Adipose tissue (tissue), 3 donors: ENCODE data around the gene FGFR2. TPM values are rescaled to one million over a fixed set of nuclear protein-coding genes. Genes with fewer than 3 reads are reported as not detected.

Experiments used
- H3K27ac ChIP-seq: one replicate; pipeline ENCODE4 v1.5.1; 2013; ENCODE audit warnings: low read depth, low read length
- WGBS, 3 donors: extraction: QIAGEN DNeasy Blood & Tissue Kit; methylation state at CpG; one replicate each; pipeline ENCODE4 v1.1.7; 2013; 5-methylcytosine and 5-hydroxymethylcytosine counted together
- polyA plus RNA-seq, 3 donors: library from polyadenylated mRNA; stranded (reverse); fragments of 200-250 nt; gene quantifications; one replicate each; pipeline ENCODE4 v1.2.3, GENCODE V29; 2013
- donor health status: healthy with polysubstance abuse.
- donor health status: Bipolar disorder and iron deficiency.
- donor health status: healthy.

FGFR2 gene
- polyA plus RNA-seq, 3 donors, result 0.67 to 13.5 (median 1.1) TPM

GRCh38 chr10:121594076-121594475 lies 4.2 kb downstream of the FGFR2 start:
- 45 to 85% (median 83%) methylated on average over 8 of the region's 8 CpGs for WGBS, 3 donors
- H3K27ac ChIP-seq, result no peak overlapping the region

- no peak overlapping the region for H3K27ac ChIP-seq
- 81 to 91% (median 88%) methylated on average over 20 of the region's 20 CpGs for WGBS, 3 donors
Measured at GRCh38 chr10:121593281-121594075, 4.8 kb downstream of the FGFR2 start.

GRCh38 chr10:121592155-121592890 lies 5.9 kb downstream of the FGFR2 start:
- no peak overlapping the region for H3K27ac ChIP-seq
- whole genome bisulfite sequencing, 3 donors, result 70 to 86% (median 86%) methylated on average over 18 of the region's 18 CpGs

- 64 to 89% (median 87%) methylated on average over 6 of the region's 6 CpGs for WGBS, 3 donors
- H3K27ac ChIP-seq, result no peak overlapping the region
Measured at GRCh38 chr10:121591186-121591585, 7.1 kb downstream of the FGFR2 start.

- WGBS, 3 donors, result 83 to 93% (median 87%) methylated on average over 9 of the region's 9 CpGs
- H3K27ac ChIP-seq, result no peak overlapping the region
Measured at GRCh38 chr10:121590772-121591171, 7.5 kb downstream of the FGFR2 start.

GRCh38 chr10:121589553-121589952 lies 8.7 kb downstream of the FGFR2 start:
- no peak overlapping the region for H3K27ac ChIP-seq
- 74 to 93% (median 89%) methylated on average over 3 of the region's 3 CpGs for WGBS, 3 donors

GRCh38 chr10:121583857-121584256 lies 14.4 kb downstream of the FGFR2 start:
- 88 to 93% (median 91%) methylated on average over 1 of the region's 1 CpG for WGBS, 3 donors
- no peak overlapping the region for H3K27ac ChIP-seq

GRCh38 chr10:121583258-121583657 lies 15.0 kb downstream of the FGFR2 start:
- WGBS, 3 donors, result 88 to 94% (median 93%) methylated on average over 6 of the region's 6 CpGs
- H3K27ac ChIP-seq, result no peak overlapping the region

- 64 to 82% (median 74%) methylated on average over 22 of the region's 22 CpGs for WGBS, 3 donors
- no peak overlapping the region for H3K27ac ChIP-seq
Measured at GRCh38 chr10:121580276-121581116, 17.7 kb downstream of the FGFR2 start.

- H3K27ac ChIP-seq, result no peak overlapping the region
- 63 to 90% (median 88%) methylated on average over 8 of the region's 8 CpGs for WGBS, 3 donors
Measured at GRCh38 chr10:121579656-121580055, 18.6 kb downstream of the FGFR2 start.

GRCh38 chr10:121578965-121579364 lies 19.3 kb downstream of the FGFR2 start:
- WGBS, 3 donors, result 72 to 91% (median 86%) methylated on average over 8 of the region's 8 CpGs
- H3K27ac ChIP-seq, result no peak overlapping the region

- H3K27ac ChIP-seq, result no peak overlapping the region
- 84 to 87% (median 86%) methylated on average over 9 of the region's 9 CpGs for WGBS, 3 donors
Measured at GRCh38 chr10:121578298-121578697, 19.9 kb downstream of the FGFR2 start.

GRCh38 chr10:121577568-121577967 lies 20.7 kb downstream of the FGFR2 start:
- no peak overlapping the region for H3K27ac ChIP-seq
- WGBS, 3 donors, result 44 to 70% (median 65%) methylated on average over 8 of the region's 8 CpGs

GRCh38 chr10:121576139-121576538 lies 22.1 kb downstream of the FGFR2 start:
- 91 to 96% (median 95%) methylated on average over 10 of the region's 10 CpGs for WGBS, 3 donors
- H3K27ac ChIP-seq, result no peak overlapping the region

- no peak overlapping the region for H3K27ac ChIP-seq
- WGBS, 3 donors, result 76 to 89% (median 80%) methylated on average over 14 of the region's 14 CpGs
Measured at GRCh38 chr10:121574519-121575166, 23.6 kb downstream of the FGFR2 start.

GRCh38 chr10:121573538-121573941 lies 24.7 kb downstream of the FGFR2 start:
- WGBS, 3 donors, result 64 to 82% (median 71%) methylated on average over 8 of the region's 8 CpGs
- H3K27ac ChIP-seq, result no peak overlapping the region

- H3K27ac ChIP-seq, result no peak overlapping the region
Measured at GRCh38 chr10:121572859-121573537, 25.2 kb downstream of the FGFR2 start.

GRCh38 chr10:121570315-121570714 lies 27.9 kb downstream of the FGFR2 start:
- no peak overlapping the region for H3K27ac ChIP-seq
- 67 to 79% (median 76%) methylated on average over 5 of the region's 5 CpGs for WGBS, 3 donors

More at GRCh38 chr10:121572859-121573537, 25.2 kb downstream of the FGFR2 start:
- WGBS, 3 donors, result 33 to 59% (median 54%) methylated on average over 14 of the region's 14 CpGs
